H54 (cell line): Measurements from ENCODE around the gene NMRAL1.

Experiments
- DNase-seq: peaks from one replicate; pipeline ENCODE4 v3.0.0; 2011; ENCODE audit warnings: low spot score, mixed read lengths; ENCODE audit not compliant: insufficient read length
- FAIRE-seq: peaks from 3 replicates; lab custom pipeline; 2011; peaks lifted over from hg19 to GRCh38; lab: Jason Lieb, UNC
- POLR2A ChIP-seq: IDR thresholded peaks from 2 replicates; pipeline ENCODE4 v1.6.1; 2011; ENCODE audit warnings: low read depth, mild to moderate bottlenecking, low read length

The NMRAL1 gene

GRCh38 chr16:4465977-4466779 is 8.2 kb downstream of the NMRAL1 start:
- FAIRE-seq (no peak), DNase-seq (no peak)

GRCh38 chr16:4463522-4464163 is 10.8 kb downstream of the NMRAL1 start:
- TF ChIP-seq POLR2A: no peak
- no peak for FAIRE-seq
- DNase-seq: peak; percentile 35

More at GRCh38 chr16:4465977-4466779, 8.2 kb downstream of the NMRAL1 start:
- no peak for TF ChIP-seq POLR2A

DNA sequence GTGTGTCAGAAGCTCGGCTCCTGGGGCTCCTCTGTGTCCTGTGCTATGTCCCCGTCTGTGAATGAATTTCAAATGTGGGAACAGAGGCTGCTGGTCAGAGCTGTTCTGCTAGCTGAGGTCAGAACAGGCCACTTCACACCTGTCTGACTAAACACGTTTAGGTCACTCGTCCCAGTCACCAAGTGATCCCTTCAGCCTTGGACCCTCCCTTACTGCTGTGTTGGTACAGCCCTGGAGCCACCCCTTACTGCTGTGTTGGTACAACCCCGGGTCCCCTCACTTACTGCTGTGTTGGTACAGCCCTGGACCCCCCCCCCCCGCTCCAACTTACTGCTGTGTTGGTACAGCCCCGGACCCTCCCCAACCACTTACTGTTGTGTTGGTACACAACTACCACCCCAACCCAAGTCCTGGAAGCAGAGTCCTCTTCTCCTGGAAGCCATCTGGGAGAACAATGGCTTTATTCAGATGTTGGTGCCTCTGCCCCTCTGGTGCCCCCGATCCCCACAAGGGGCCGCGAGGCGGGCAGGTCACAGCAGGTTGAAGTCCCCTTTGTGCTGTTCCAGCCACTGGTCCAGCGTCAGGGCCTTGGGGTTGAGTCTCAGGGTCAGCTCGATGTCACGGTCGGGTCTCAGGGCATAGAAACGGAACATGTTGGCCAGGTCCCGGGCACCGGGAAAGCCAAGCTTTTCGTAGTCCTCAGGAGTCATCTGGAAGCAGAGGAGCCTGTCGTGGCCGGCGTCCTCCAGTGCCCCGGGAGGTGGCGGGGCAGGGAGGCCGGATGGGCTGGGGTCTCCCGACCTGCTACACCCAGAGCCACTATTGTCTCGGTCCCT is 13.0 kb downstream of the NMRAL1 start:
- no peak for DNase-seq

DNA sequence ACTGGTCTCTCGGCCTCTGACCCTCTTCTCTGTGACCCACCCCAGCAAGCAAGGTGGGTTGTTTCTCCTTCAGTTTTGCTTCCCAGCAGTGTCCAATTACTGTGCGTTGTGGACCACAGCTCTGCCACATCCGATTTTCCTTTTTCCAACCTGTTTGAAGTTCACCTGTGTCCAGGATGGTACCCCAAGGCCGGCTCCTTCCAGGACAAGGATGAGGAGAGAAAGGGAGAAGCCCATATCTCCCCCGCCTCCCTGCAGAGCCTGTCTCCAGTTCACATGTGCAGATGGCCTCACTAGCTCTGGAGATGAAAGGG is 13.5 kb downstream of the NMRAL1 start:
- no peak for TF ChIP-seq POLR2A
- DNase-seq: no peak
- no peak for FAIRE-seq

More for the DNA sequence above, 13.0 kb downstream of the NMRAL1 start:
- no peak for FAIRE-seq
- TF ChIP-seq POLR2A: no peak

DNA sequence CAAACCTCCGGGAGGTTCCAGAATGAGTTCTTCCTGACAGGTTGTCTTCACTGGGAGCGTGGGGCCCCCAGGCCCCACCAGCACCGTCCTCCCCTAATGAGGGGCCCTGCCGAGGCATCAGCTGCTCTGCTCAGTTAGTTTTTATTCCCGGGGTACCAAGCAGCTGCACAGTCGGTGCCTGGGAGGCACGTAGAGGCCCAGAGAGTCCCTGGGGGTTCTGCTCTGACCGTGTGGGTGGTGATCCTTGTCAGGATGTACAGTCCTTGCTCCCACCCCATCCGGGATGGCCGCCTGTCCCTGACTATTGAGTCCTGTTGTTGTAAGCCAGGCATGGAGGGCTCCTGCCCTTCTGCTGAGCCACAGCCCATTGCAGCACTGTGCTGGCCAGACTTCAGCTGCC is 18.5 kb downstream of the NMRAL1 start:
- TF ChIP-seq POLR2A: no peak
- FAIRE-seq (no peak), DNase-seq (no peak)

DNA sequence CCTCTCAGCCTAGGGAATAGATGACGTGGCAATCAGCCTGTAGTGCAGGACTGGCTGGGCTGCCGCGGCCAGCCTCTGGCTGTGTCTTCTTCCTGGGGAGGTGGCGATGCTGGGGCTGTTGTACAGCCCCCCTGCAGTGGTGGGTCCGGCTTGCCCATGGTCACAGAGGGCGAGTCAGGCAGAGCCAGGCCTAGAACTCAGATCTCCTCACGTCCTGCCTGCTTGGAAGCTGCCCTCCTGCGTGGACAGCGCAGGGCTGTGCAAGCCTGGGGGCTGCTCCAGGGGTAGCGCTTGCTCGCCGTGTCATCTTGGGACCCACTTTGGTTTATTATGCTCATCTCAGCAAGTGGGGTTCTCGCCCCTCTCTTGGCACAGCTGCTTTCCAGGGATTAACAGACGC is 19.3 kb downstream of the NMRAL1 start:
- no peak for TF ChIP-seq POLR2A
- DNase-seq (no peak), FAIRE-seq (no peak)

GRCh38 chr16:4454623-4455022 is 19.8 kb downstream of the NMRAL1 start:
- DNase-seq (no peak), FAIRE-seq (no peak)
- no peak for TF ChIP-seq POLR2A

- FAIRE-seq (no peak), DNase-seq (no peak)
- TF ChIP-seq POLR2A: no peak
Measured at GRCh38 chr16:4452674-4453073, 21.8 kb downstream of the NMRAL1 start.

DNA sequence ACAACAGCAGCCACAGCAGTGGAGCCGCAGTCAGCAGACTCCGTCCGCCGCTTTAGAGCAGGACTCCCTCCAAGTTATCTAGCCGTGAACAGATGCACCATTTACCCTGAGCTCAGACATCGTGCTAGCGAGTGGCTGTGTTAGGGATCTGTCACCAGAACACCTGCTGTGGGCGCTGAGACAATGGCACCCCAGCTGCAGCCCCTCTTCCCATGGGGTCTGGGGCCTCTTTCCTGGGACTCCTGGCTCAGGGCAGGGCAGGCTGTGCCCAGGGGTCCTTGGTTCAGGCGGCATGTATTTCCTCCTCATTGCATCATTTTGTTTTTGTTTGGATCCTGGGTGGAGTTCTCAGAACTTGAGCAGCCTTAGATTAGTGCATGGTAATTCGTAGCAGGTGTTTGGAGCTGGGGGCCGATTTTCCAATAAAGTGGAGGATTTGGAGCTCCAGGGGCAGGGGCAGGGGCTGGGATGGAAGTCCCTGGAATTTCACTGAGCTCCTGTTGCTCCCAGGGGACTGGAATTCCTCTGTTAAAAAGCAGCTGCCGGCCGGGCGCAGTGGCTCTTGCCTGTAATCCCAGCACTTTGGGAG is 23.4 kb downstream of the NMRAL1 start:
- TF ChIP-seq POLR2A: no peak
- no peak for DNase-seq
- FAIRE-seq: no peak

- no peak for DNase-seq
- no peak for FAIRE-seq
- no peak for TF ChIP-seq POLR2A
Measured at GRCh38 chr16:4450430-4450829, 24.0 kb downstream of the NMRAL1 start.

DNA sequence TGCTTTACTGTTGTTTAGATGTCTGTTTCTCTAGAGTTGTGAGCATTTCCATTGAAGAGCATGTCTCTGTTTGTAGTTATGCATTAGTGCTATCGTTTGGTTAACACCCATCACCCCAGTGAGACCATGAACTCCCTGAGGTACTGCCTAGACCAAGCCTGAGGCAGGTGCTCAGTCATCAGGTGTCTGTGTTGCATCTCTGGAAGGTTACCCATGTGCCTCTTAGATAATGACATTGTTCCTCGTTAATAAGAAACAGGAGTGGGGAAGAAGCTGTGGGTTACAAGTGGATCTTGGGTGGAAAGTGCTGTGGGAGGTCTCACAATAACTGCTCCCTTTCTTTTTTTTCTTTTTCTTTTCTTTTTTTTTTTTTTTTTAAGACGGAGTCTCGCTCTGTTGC is 30.4 kb downstream of the NMRAL1 start:
- no peak for TF ChIP-seq POLR2A
- no peak for DNase-seq
- no peak for FAIRE-seq

DNA sequence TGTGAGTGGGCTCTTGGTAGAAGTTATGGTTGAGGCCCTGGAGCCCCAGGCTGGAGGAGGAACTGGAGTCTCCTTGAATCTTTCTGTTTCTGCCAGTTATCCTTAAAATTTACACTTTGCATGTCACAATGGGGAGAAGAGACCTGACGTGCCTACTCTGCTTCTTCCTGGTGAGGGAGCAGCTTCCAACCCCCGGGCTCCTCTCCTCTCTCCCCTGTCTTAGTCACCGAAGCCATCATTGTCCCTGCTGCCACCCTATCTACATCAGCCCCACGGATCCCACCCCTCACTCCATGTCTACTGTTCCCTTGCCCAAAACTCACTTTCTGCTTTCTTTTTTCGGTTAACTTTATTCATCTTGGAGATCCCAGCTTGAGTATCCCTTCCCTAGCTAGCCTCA is 31.2 kb downstream of the NMRAL1 start:
- no peak for TF ChIP-seq POLR2A
- DNase-seq (no peak), FAIRE-seq (no peak)

DNA sequence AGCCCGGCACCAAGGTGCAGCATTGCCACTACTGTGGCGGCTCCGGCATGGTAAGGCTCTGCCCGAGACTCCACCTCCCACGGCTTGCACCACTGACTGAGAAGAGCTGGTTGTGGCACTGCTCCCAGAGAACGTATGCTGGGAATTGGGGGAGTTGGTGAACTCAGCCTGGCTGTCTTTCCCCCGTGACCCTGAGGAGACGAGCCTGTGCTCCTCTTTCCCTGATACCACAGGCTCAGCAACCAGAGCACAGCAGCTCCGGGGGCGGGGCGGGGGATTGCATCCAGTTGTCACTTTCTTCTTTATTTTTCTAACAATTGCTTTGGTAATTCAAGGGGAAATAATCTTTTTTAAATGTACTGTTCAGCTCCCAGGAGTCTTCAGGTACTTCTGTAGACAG is 32.1 kb downstream of the NMRAL1 start:
- TF ChIP-seq POLR2A: no peak
- FAIRE-seq: no peak
- no peak for DNase-seq

GRCh38 chr16:4437366-4437765 is 37.1 kb downstream of the NMRAL1 start:
- TF ChIP-seq POLR2A: no peak
- FAIRE-seq (no peak), DNase-seq (no peak)
